Measurements from ENCODE around the gene ZNF319.

DNA sequence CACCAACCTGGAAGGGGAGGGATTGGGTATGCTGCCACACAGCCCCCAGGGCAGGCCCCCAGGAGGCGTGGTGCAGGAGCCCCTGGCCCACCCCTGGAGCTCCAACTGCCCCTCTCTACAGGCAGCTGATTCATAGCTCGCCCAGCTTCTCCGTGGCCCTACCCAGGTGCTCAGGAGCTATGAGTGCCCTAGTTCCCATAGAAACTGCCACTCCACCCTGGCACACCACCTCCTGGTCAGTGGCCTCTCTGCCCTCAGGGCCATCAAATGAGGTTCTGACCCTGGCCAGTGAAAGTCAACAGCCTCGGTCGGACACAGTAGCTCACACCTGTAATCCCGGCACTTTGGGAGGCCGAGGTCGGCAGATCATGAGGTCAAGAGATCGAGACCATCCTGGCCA, 47.6 kb downstream of the ZNF319 start:
- no peak for TF ChIP-seq TAF1 (IDR thresholded peaks at IDR 0.05; ENCODE audit: low read depth, low read length)
- no peak for TF ChIP-seq POLR2A (IDR thresholded peaks at IDR 0.05; ENCODE audit: low read depth, low read length)
